Muscle of leg (tissue), 11 donors: ENCODE results near the gene USP24. TPM values are rescaled to one million over a fixed set of nuclear protein-coding genes. Genes with fewer than 3 reads are reported as not detected.

ENCODE experiments used
- DNase-seq: peaks from one replicate; pipeline ENCODE4 v3.0.0; 2013
- H3K27ac ChIP-seq: one replicate; pipeline ENCODE4 v1.5.1; 2013; ENCODE audit warnings: mild to moderate bottlenecking, low read length, control low read depth
- H3K27me3 ChIP-seq: one replicate; pipeline ENCODE4 v1.6.1; 2013; ENCODE audit warnings: low read length; ENCODE audit not compliant: control insufficient read depth, insufficient read depth
- H3K36me3 ChIP-seq: one replicate; pipeline ENCODE4 v1.6.1; 2013; ENCODE audit warnings: low read length; ENCODE audit not compliant: control insufficient read depth, insufficient read depth
- H3K4me1 ChIP-seq: one replicate; pipeline ENCODE4 v1.6.1; 2013; ENCODE audit warnings: low read length; ENCODE audit not compliant: control insufficient read depth, insufficient read depth
- H3K4me3 ChIP-seq: one replicate; pipeline ENCODE4 v1.5.1; 2013; ENCODE audit warnings: low read length, control low read depth
- H3K9me3 ChIP-seq: replicated peaks from 2 replicates; pipeline ENCODE4 v1.6.1; 2013; ENCODE audit warnings: low read depth, low read length; ENCODE audit not compliant: control insufficient read depth
- WGBS: methylation state at CpG from one replicate; pipeline ENCODE4 v1.1.5; 2013; ENCODE audit warnings: missing lambda C conversion rate; ENCODE audit not compliant: insufficient coverage; 5-methylcytosine and 5-hydroxymethylcytosine counted together
- polyA plus RNA-seq, 8 donors: library from polyadenylated mRNA; unstranded; fragments of 120-200 nt; gene quantifications; one replicate each; pipeline versions ENCODE4 v1.2.1 to v1.2.3, GENCODE V29; 2013; ENCODE audit warnings: inconsistent platforms in 1 of 8, low replicate concordance in 1 of 8; ENCODE audit not compliant: insufficient read length in 8 of 8, insufficient read depth in 1 of 8
- total RNA-seq: library from RNA; stranded (reverse); fragments of 120-200 nt; gene quantifications from one replicate; pipeline ENCODE4 v1.2.4, GENCODE V29; 2013

The USP24 gene
- total and polyA plus RNA-seq, 9 donors: 31.0 to 54.1 (median 36.3) TPM

- H3K36me3 ChIP-seq: peaks cover 52% of the 10 kb centered on the region
- no peak overlapping the region for H3K27ac ChIP-seq
- no CpG with 5 or more reads among the region's 7 CpGs for WGBS
Measured at GRCh38 chr1:55134152-55134808, 80.9 kb downstream of the USP24 start.

GRCh38 chr1:55131801-55132200 lies 83.4 kb downstream of the USP24 start:
- DNase-seq: no peak
- no peaks in the 10 kb centered on the region for H3K4me1 ChIP-seq
- H3K27ac ChIP-seq: no peak overlapping the region
- WGBS: 83% methylated on average over 1 of the region's 2 CpGs
- H3K9me3 ChIP-seq: no peaks in the 10 kb centered on the region
- no peak overlapping the region for H3K4me3 ChIP-seq
- no peaks in the 10 kb centered on the region for H3K27me3 ChIP-seq
- peaks cover 50% of the 10 kb centered on the region for H3K36me3 ChIP-seq

More at GRCh38 chr1:55134152-55134808, 80.9 kb downstream of the USP24 start:
- no peaks in the 10 kb centered on the region for H3K27me3 ChIP-seq
- no peak overlapping the region for H3K4me3 ChIP-seq
- no peaks in the 10 kb centered on the region for H3K9me3 ChIP-seq
- H3K4me1 ChIP-seq: no peaks in the 10 kb centered on the region
- DNase-seq: no peak

- Histone ChIP-seq H3K9me3 (no peaks in the 10 kb centered on the region), H3K4me3 (no peak overlapping the region), H3K27ac (no peak overlapping the region), H3K36me3 (peaks cover 47% of the 10 kb centered on the region), H3K4me1 (no peaks in the 10 kb centered on the region), H3K27me3 (no peaks in the 10 kb centered on the region)
- WGBS: no CpG with 5 or more reads among the region's 2 CpGs
- DNase-seq: no peak
Measured at GRCh38 chr1:55131218-55131617, 83.9 kb downstream of the USP24 start.

GRCh38 chr1:55129194-55129728 lies 85.9 kb downstream of the USP24 start:
- Histone ChIP-seq H3K36me3 (peaks cover 46% of the 10 kb centered on the region), H3K9me3 (no peaks in the 10 kb centered on the region), H3K4me3 (no peak overlapping the region), H3K27ac (no peak overlapping the region), H3K27me3 (no peaks in the 10 kb centered on the region), H3K4me1 (no peaks in the 10 kb centered on the region)
- WGBS: no CpG with 5 or more reads among the region's 4 CpGs
- DNase-seq: peak; percentile 26

GRCh38 chr1:55128418-55128995 lies 86.7 kb downstream of the USP24 start:
- DNase-seq: no peak
- Histone ChIP-seq H3K4me3 (no peak overlapping the region), H3K27ac (no peak overlapping the region), H3K9me3 (no peaks in the 10 kb centered on the region), H3K27me3 (no peaks in the 10 kb centered on the region), H3K36me3 (peaks cover 39% of the 10 kb centered on the region), H3K4me1 (no peaks in the 10 kb centered on the region)
- WGBS: 100% methylated on average over 2 of the region's 7 CpGs

GRCh38 chr1:55127827-55128343 lies 87.3 kb downstream of the USP24 start:
- H3K27ac ChIP-seq: no peak overlapping the region
- WGBS: 100% methylated on average over 3 of the region's 3 CpGs
- DNase-seq: no peak

GRCh38 chr1:55124470-55124869 lies 90.7 kb downstream of the USP24 start:
- no peak for DNase-seq
- no peaks in the 10 kb centered on the region for H3K9me3 ChIP-seq
- H3K4me1 ChIP-seq: no peaks in the 10 kb centered on the region
- WGBS: 93% methylated on average over 3 of the region's 5 CpGs
- H3K27me3 ChIP-seq: no peaks in the 10 kb centered on the region
- H3K27ac ChIP-seq: no peak overlapping the region
- H3K4me3 ChIP-seq: no peak overlapping the region
- H3K36me3 ChIP-seq: peaks cover 59% of the 10 kb centered on the region

More at GRCh38 chr1:55127827-55128343, 87.3 kb downstream of the USP24 start:
- no peaks in the 10 kb centered on the region for H3K9me3 ChIP-seq
- peaks cover 41% of the 10 kb centered on the region for H3K36me3 ChIP-seq
- no peaks in the 10 kb centered on the region for H3K27me3 ChIP-seq
- no peak overlapping the region for H3K4me3 ChIP-seq
- H3K4me1 ChIP-seq: no peaks in the 10 kb centered on the region

GRCh38 chr1:55120538-55120937 lies 94.6 kb downstream of the USP24 start:
- Histone ChIP-seq H3K9me3 (peaks cover 2% of the 10 kb centered on the region), H3K36me3 (peaks cover 47% of the 10 kb centered on the region), H3K4me1 (no peaks in the 10 kb centered on the region), H3K27ac (no peak overlapping the region), H3K4me3 (no peak overlapping the region), H3K27me3 (no peaks in the 10 kb centered on the region)
- no peak for DNase-seq
- 91% methylated on average over 5 of the region's 5 CpGs for WGBS

- H3K4me3 ChIP-seq: no peak overlapping the region
- H3K27ac ChIP-seq: no peak overlapping the region
- no peaks in the 10 kb centered on the region for H3K27me3 ChIP-seq
- no peak for DNase-seq
- peaks cover 43% of the 10 kb centered on the region for H3K36me3 ChIP-seq
- no peaks in the 10 kb centered on the region for H3K4me1 ChIP-seq
- WGBS: no CpG with 5 or more reads among the region's 5 CpGs
- peaks cover 4% of the 10 kb centered on the region for H3K9me3 ChIP-seq
Measured at GRCh38 chr1:55118651-55119329, 96.4 kb downstream of the USP24 start.

GRCh38 chr1:55117941-55118340 lies 97.2 kb downstream of the USP24 start:
- peaks cover 4% of the 10 kb centered on the region for H3K9me3 ChIP-seq
- H3K4me3 ChIP-seq: no peak overlapping the region
- H3K36me3 ChIP-seq: peaks cover 45% of the 10 kb centered on the region
- no peak for DNase-seq
- H3K27ac ChIP-seq: no peak overlapping the region
- H3K4me1 ChIP-seq: no peaks in the 10 kb centered on the region
- no peaks in the 10 kb centered on the region for H3K27me3 ChIP-seq
